ENCODE results near the gene PDZRN3.
"Not testable (repeated sequence)": the region's sequence is repeated elsewhere in the genome, so short reads cannot be mapped to it uniquely, and the experiment has no call there.

- TF ChIP-seq, protein P1, sequence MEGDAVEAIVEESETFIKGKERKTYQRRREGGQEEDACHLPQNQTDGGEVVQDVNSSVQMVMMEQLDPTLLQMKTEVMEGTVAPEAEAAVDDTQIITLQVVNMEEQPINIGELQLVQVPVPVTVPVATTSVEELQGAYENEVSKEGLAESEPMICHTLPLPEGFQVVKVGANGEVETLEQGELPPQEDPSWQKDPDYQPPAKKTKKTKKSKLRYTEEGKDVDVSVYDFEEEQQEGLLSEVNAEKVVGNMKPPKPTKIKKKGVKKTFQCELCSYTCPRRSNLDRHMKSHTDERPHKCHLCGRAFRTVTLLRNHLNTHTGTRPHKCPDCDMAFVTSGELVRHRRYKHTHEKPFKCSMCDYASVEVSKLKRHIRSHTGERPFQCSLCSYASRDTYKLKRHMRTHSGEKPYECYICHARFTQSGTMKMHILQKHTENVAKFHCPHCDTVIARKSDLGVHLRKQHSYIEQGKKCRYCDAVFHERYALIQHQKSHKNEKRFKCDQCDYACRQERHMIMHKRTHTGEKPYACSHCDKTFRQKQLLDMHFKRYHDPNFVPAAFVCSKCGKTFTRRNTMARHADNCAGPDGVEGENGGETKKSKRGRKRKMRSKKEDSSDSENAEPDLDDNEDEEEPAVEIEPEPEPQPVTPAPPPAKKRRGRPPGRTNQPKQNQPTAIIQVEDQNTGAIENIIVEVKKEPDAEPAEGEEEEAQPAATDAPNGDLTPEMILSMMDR (IDR thresholded peaks at IDR 0.05 in 8 of 11, conservative IDR thresholded peaks at IDR 0.05 in 3 of 11), result not testable (repeated sequence)
- not testable (repeated sequence) for TF ChIP-seq POLR2A (IDR thresholded peaks at IDR 0.05)
Observed at GRCh38 chr3:73565374-73565773, 59.4 kb downstream of the PDZRN3 start.
